Heart left ventricle (tissue), 16 donors: Measurements from ENCODE around the gene SLC7A4. TPM values are rescaled to one million over a fixed set of nuclear protein-coding genes. Genes with fewer than 3 reads are reported as not detected.

Source experiments
- ATAC-seq, 4 donors: fragments of 200-7000 bp; cut with Tn5 transposase; one replicate each; pipeline ENCODE4 v1.9.1; 2020 to 2022; ENCODE audit warnings: moderate library complexity in 4 of 4, mild to moderate bottlenecking in 3 of 4, moderate number of reproducible peaks in 1 of 4
- DNase-seq, 5 donors: peaks; one replicate each; pipeline ENCODE4 v3.0.0-alpha.2; 2020
- H3K27ac ChIP-seq, 12 donors: fragments of 200-600 bp; sonication (generic) in 4 of 12; one replicate each; pipeline versions ENCODE4 v1.5.0 to v1.8.0; 2016 to 2022; ENCODE audit warnings: mild to moderate bottlenecking in 2 of 12
- H3K27me3 ChIP-seq, 9 donors: fragments of 200-600 bp; sonication (generic) in 2 of 9; one replicate each; pipeline versions ENCODE4 v1.5.1 to v1.8.0; 2016 to 2022; ENCODE audit warnings: mild to moderate bottlenecking in 3 of 9
- H3K36me3 ChIP-seq, 9 donors: fragments of 200-600 bp; sonication (generic) in 2 of 9; one replicate each; pipeline versions ENCODE4 v1.5.0 to v1.8.0; 2018 to 2022; ENCODE audit warnings: mild to moderate bottlenecking in 2 of 9
- H3K4me1 ChIP-seq, 12 donors: fragments of 200-600 bp; sonication (generic) in 4 of 12; one replicate each; pipeline versions ENCODE4 v1.5.0 to v1.8.0; 2016 to 2022; ENCODE audit warnings: mild to moderate bottlenecking in 3 of 12
- H3K4me3 ChIP-seq, 12 donors: fragments of 200-600 bp; sonication (generic) in 4 of 12; one replicate each; pipeline versions ENCODE4 v1.5.0 to v1.8.0; 2017 to 2022; ENCODE audit warnings: mild to moderate bottlenecking in 9 of 12, moderate library complexity in 4 of 12
- H3K9me3 ChIP-seq, 12 donors: fragments of 200-600 bp; sonication (generic) in 4 of 12; one replicate each; pipeline versions ENCODE4 v1.5.0 to v1.8.0; 2016 to 2022; ENCODE audit warnings: mild to moderate bottlenecking in 1 of 12
- CTCF ChIP-seq, 12 donors: fragments of 200-600 bp; sonication (generic) in 4 of 12; IDR thresholded peaks; one replicate each; pipeline versions ENCODE4 v1.5.0 to v1.8.0; 2018 to 2022; ENCODE audit warnings: antibody characterized with exemption in 12 of 12, mild to moderate bottlenecking in 5 of 12
- POLR2A ChIP-seq, 2 donors: fragments of 450-650 bp; IDR thresholded peaks; one replicate each; pipeline ENCODE4 v1.6.1; 2017; ENCODE audit warnings: antibody characterized with exemption in 2 of 2, mild to moderate bottlenecking in 2 of 2, moderate library complexity in 2 of 2
- WGBS, 4 donors: extraction: QIAGEN DNeasy Blood & Tissue Kit in 2 of 4; methylation state at CpG; one replicate each; pipeline versions ENCODE4 v1.1.5 to v1.1.7; 2013 to 2018; 5-methylcytosine and 5-hydroxymethylcytosine counted together
- intact Hi-C, 10 donors: fragments of 100-400 bp; cut with DNase I; formaldehyde crosslinking; loops; one replicate each; pipeline versions ENCODE4 v1.11.1 to v1.14.2; 2022
- polyA plus RNA-seq, 2 donors: library from polyadenylated mRNA; stranded (reverse); fragments of 200-250 nt; gene quantifications; one replicate each; pipeline ENCODE4 v1.2.3, GENCODE V29; 2013
- total RNA-seq, 9 donors: library from RNA; depleted of rRNA in 2 of 9; stranded (reverse); fragments of >200 nt in 2 of 9; fragmentation: NEBNext Ultra II Directional in 3 of 9; extraction: Animal tissue kit (Norgen Biotek cat#: 25700) in 3 of 9; gene quantifications; one replicate each; pipeline versions ENCODE4 v1.1.0 to v1.2.4, GENCODE V29; 2016 to 2023
- donor health status: ischemic (EF 13 %, LVEDD 7.1; RV severe dilation, severe dysfunction).
- donor health status: healthy with polysubstance abuse.
- donor health status: DM: no; HTN: yes; CAD: no.
- donor health status: DM: no; HTN: no; CAD: no.
- donor health status: ischemic (EF 25% LVEDD 6.9; RV normal size, moderate dysfunction).
- donor health status: ischemic (EF 25% LVEDD 5.7; RV mildly dilated, moderate dysfunction).
- donor health status: healthy.
- donor health status: DM: yes; HTN: yes; CAD: no.
- donor health status: ischemic (EF 35%, LVEDD 5.7; RV mildly dilated, moderate dysfunction).
- donor health status: nonischemic (EF 11% LVEDD 7.7; RV severe dilation, severe dysfunction).
- donor health status: DM: yes; HTN: yes; CAD: no.
- donor health status: PGD.
- donor health status: ischemic (EF 29% LVEDD 5.4; RV normal size, mild dysfunction).
- donor health status: nonischemic (EF 23%, LVEDD 6.1; RV moderate dilation, normal function).

Gene SLC7A4
- total and polyA plus RNA-seq, 11 donors = 0.24 to 2.8 (median 0.31) TPM; not detected in 8

GRCh38 chr22:21030032-21030431, 2.3 kb downstream of the SLC7A4 start:
- no peak overlapping the region for H3K27ac ChIP-seq
- WGBS, 4 donors = 86 to 91% (median 87%) methylated on average over 15 of the region's 15 CpGs
- ATAC-seq = no peak
- H3K4me1 ChIP-seq = peaks cover 0 to 17% (median 6%) of the 10 kb centered on the region in 12 donors
- no peak for TF ChIP-seq CTCF (IDR thresholded peaks at IDR 0.05)
- TF ChIP-seq POLR2A (IDR thresholded peaks at IDR 0.05) = no peak
- no peaks in the 10 kb centered on the region for H3K9me3 ChIP-seq
- H3K27me3 ChIP-seq = peaks cover 9 to 52% (median 22%) of the 10 kb centered on the region in 9 donors
- intact Hi-C loops = loop anchor here in 1 of 10 donors (10.0 kb wide), 1 partner anchor 65 kb away; no protein-coding TSS in a partner anchor
- H3K36me3 ChIP-seq = no peaks in the 10 kb centered on the region
- DNase-seq = no peak
- H3K4me3 ChIP-seq = no peak overlapping the region

DNA sequence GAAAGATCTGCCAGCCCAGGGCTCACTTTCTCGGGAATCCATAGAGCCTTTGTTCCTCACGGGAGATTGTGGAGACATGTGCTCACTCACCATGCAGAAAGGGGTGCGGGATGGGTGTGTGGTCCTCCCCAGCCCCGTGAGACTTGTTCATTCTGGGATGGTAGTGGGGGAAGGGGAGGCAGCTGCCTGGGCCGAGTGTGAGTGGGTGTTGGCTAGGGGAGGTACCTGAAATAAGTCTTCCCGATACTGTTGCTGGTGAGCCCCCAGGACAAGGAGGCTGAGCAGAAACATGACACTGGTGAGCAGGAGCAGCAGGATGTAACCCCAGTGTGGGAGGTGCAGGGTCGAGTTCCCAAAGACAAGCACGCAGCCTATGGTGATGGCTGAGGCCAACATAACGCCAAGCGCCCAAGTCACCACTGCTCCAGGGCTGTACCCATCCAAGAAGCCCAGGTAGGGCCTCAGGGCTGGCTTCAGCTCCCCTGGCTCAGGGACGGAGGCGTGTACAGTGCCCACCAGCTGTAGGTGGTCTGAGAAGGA, 2.8 kb downstream of the SLC7A4 start:
- H3K4me3 ChIP-seq = no peak overlapping the region
- H3K27ac ChIP-seq = no peak overlapping the region
- intact Hi-C loops = loop anchor here in 2 of 10 donors (5.0 to 10.0 kb wide), 2 partner anchors 38 to 65 kb away; no protein-coding TSS in a partner anchor
- TF ChIP-seq POLR2A (IDR thresholded peaks at IDR 0.05) = no peak
- no peak for TF ChIP-seq CTCF (IDR thresholded peaks at IDR 0.05)
- no peaks in the 10 kb centered on the region for H3K9me3 ChIP-seq
- WGBS, 4 donors = 66 to 72% (median 70%) methylated on average over 12 of the region's 12 CpGs
- peaks cover 0 to 17% (median 6%) of the 10 kb centered on the region in 12 donors for H3K4me1 ChIP-seq
- ATAC-seq (no peak), DNase-seq (no peak)
- H3K27me3 ChIP-seq = peaks cover 9 to 52% (median 22%) of the 10 kb centered on the region in 9 donors
- no peaks in the 10 kb centered on the region for H3K36me3 ChIP-seq

DNA sequence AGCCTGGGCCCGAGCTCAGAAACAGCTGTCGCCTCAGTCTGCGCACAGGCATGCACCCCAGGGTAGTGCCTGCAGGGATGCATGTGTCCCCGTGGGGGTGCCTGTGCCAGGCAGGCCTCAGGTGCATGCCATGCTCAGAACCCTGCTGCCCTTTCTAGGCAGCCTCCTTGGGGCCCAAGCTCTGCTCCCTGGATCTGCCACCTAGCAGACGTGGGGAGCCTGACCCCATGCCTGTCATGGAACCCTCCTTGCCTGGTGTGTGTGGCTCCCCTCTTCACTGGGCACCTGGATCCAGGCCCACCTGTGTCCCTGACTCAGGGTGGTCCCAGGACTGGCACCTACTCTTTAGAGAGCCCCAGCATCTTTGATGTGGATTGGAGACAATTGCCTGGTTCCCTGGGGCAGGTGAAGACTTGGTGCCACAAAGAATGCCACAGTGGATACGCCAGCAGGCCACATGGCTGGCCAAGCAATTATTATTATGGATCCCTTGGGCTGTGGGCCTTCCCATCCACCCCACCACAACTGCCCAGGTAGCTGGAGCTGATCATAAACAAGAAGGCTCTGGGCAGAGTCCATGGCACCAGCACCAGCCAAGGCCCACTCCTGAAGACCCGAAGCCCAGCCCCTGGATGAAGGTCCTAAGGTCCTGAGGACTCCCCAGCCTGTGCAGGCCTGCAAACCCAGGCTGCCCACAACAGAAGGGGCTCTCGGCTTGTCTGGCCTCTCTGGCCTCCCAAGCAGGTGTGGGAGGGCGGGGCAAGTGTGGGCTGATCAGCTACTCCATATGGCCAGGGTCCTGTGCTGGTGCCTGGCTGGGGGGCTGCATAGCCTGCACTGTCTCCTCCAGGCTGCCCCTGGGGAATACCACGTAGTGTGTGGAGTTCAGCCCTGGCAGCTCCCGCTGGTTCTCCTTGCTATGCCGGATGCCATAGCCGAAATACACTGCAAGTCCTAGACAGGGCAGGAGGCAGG, 3.8 kb downstream of the SLC7A4 start:
- ATAC-seq (no peak), DNase-seq (no peak)
- TF ChIP-seq CTCF (IDR thresholded peaks at IDR 0.05) (no peak), POLR2A (IDR thresholded peaks at IDR 0.05) (no peak)
- WGBS, 4 donors = 90 to 95% (median 94%) methylated on average over 9 to 13 of the region's 13 CpGs
- no peaks in the 10 kb centered on the region for H3K36me3 ChIP-seq
- H3K9me3 ChIP-seq = no peaks in the 10 kb centered on the region
- no peak overlapping the region for H3K4me3 ChIP-seq
- H3K27me3 ChIP-seq = peaks cover 9 to 52% (median 22%) of the 10 kb centered on the region in 9 donors
- H3K27ac ChIP-seq = no peak overlapping the region
- intact Hi-C loops = loop anchor here in 1 of 10 donors (5.0 kb wide), 1 partner anchor 39 kb away; no protein-coding TSS in a partner anchor
- peaks cover 0 to 17% (median 6%) of the 10 kb centered on the region in 12 donors for H3K4me1 ChIP-seq
